ENCODE data around the gene C19orf33.
"Not testable (repeated sequence)": the region's sequence is repeated elsewhere in the genome, so short reads cannot be mapped to it uniquely, and the experiment has no call there.

C19orf33 gene

GRCh38 chr19:38336638-38337359, 32.7 kb downstream of the C19orf33 start:
- peak; percentile 86 for DNase-seq

GRCh38 chr19:38337360-38337653, 33.3 kb downstream of the C19orf33 start:
- DNase-seq, result no peak

GRCh38 chr19:38339011-38339410, 35.0 kb downstream of the C19orf33 start:
- not testable (repeated sequence) for DNase-seq

GRCh38 chr19:38340927-38341326, 36.9 kb downstream of the C19orf33 start:
- DNase-seq, result no peak

- no peak for DNase-seq
These were observed 42.8 kb downstream of the C19orf33 start for GRCh38 chr19:38346837-38347236.

- DNase-seq, result no peak
These were observed 46.8 kb downstream of the C19orf33 start for GRCh38 chr19:38350883-38351282.

GRCh38 chr19:38351865-38352395, 47.9 kb downstream of the C19orf33 start:
- DNase-seq, result no peak

- no peak for DNase-seq
These were observed 48.6 kb downstream of the C19orf33 start for GRCh38 chr19:38352611-38353010.

All from right kidney (tissue), 1 donor.